Calu3 (cell line): Measurements from ENCODE around the gene FTCD. TPM values are rescaled to one million over a fixed set of nuclear protein-coding genes. Genes with fewer than 3 reads are reported as not detected.

Experiments
- BruUV-seq: library from RNA; stranded (reverse); fragments of 400-500 nt; replicated peaks from 2 replicates; lab custom pipeline; 2021; lab: Mats Ljungman, UMichigan
- CTCF ChIA-PET: fragments of 300-600 bp; sonication (Branson Sonifier 250); formaldehyde crosslinking; loops from one replicate; lab custom pipeline; 2022; ENCODE audit warnings: antibody characterized with exemption; lab: Charles Lee
- DNase-seq: peaks from one replicate; pipeline ENCODE4 v3.0.0; 2022
- H3K27ac Mint-ChIP-seq: one replicate; pipeline ENCODE4 v1.8.0; 2022; ENCODE audit warnings: mixed read lengths; ENCODE audit not compliant: unreplicated experiment
- H3K27me3 Mint-ChIP-seq: one replicate; pipeline ENCODE4 v1.8.0; 2022; ENCODE audit warnings: mixed read lengths; ENCODE audit not compliant: unreplicated experiment
- H3K36me3 Mint-ChIP-seq: one replicate; pipeline ENCODE4 v1.8.0; 2022; ENCODE audit warnings: mild to moderate bottlenecking, moderate library complexity, mixed read lengths; ENCODE audit not compliant: insufficient read depth, unreplicated experiment
- H3K4me1 Mint-ChIP-seq: one replicate; pipeline ENCODE4 v1.8.0; 2022; ENCODE audit warnings: mild to moderate bottlenecking, low read depth, mixed read lengths; ENCODE audit not compliant: unreplicated experiment
- H3K4me3 Mint-ChIP-seq: one replicate; pipeline ENCODE4 v1.8.0; 2022; ENCODE audit warnings: mild to moderate bottlenecking, low read depth, moderate library complexity, mixed read lengths; ENCODE audit not compliant: unreplicated experiment
- H3K9me3 Mint-ChIP-seq: one replicate; pipeline ENCODE4 v1.8.0; 2022; ENCODE audit warnings: low read depth, mixed read lengths; ENCODE audit not compliant: unreplicated experiment
- CTCF ChIP-seq: fragments of 200-600 bp; IDR thresholded peaks from one replicate; pipeline ENCODE4 v1.8.0; 2022; ENCODE audit warnings: antibody characterized with exemption; ENCODE audit not compliant: unreplicated experiment
- intact Hi-C: fragments of 100-400 bp; cut with micrococcal nuclease; formaldehyde crosslinking; loops from one replicate; pipeline ENCODE4 v1.10.0; 2022; ENCODE audit not compliant: unreplicated experiment
- total RNA-seq: library from RNA; stranded (reverse); gene quantifications from 2 replicates; pipeline ENCODE4 v1.2.3, GENCODE V29; 2022

Gene FTCD
- total RNA-seq, 1 experiment from 2014 or later: 0.31 TPM

GRCh38 chr21:46181436-46181835 is 26.1 kb upstream of the FTCD start:
- no peak for DNase-seq
- TF ChIP-seq CTCF: no peak
- peaks cover 4% of the 10 kb centered on the region for H3K27me3 Mint-ChIP-seq
- CTCF ChIA-PET: no interaction called here
- no peak overlapping the region for H3K4me3 Mint-ChIP-seq
- H3K27ac Mint-ChIP-seq: no peak overlapping the region
- no peaks in the 10 kb centered on the region for H3K9me3 Mint-ChIP-seq
- BruUV-seq: no TSS peak
- H3K4me1 Mint-ChIP-seq: no peaks in the 10 kb centered on the region
- H3K36me3 Mint-ChIP-seq: peaks cover 11% of the 10 kb centered on the region
- intact Hi-C loops: no loop called here

DNA sequence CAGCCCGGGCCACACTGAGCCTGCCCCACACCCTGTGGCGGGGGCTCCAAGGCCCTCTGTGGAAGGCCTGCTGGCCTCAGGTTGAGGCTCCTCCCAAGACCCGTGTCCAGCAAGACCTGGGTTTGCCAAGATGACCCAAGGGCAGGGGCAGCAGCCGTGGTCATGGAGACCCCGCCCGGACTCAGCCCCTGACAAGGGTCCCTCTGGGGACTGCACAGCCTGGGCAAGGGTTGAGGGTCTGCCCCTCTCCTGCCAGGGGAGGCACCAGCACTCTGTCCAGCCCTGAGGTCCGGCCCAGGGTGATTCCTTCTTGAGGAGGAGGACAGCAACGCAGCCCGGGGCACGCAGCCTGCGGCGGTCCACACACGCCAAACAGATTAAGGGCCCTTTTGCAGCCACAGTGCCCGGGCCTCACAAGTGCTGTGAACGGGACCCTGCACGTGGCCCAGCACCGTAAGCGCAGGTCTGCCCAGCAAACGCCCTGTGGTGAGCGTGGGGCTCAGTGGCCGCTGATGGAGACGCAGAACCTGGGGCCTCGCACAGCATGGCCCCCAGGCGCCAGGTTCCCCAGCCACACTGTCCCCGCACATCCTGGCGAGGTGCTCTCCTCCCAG is 25.5 kb upstream of the FTCD start:
- BruUV-seq: no TSS peak
- CTCF ChIA-PET: no interaction called here
- no peak for TF ChIP-seq CTCF

GRCh38 chr21:46180079-46180722 is 24.8 kb upstream of the FTCD start:
- Mint-ChIP-seq H3K27ac (no peak overlapping the region), H3K4me1 (no peaks in the 10 kb centered on the region), H3K9me3 (no peaks in the 10 kb centered on the region), H3K4me3 (no peak overlapping the region), H3K36me3 (peaks cover 11% of the 10 kb centered on the region), H3K27me3 (peaks cover 17% of the 10 kb centered on the region)
- CTCF ChIA-PET: no interaction called here
- no peak for TF ChIP-seq CTCF
- intact Hi-C loops: no loop called here
- BruUV-seq: no TSS peak
- no peak for DNase-seq

More for the DNA sequence above, 25.5 kb upstream of the FTCD start:
- Mint-ChIP-seq H3K27me3 (peaks cover 10% of the 10 kb centered on the region), H3K4me3 (no peak overlapping the region), H3K27ac (no peak overlapping the region), H3K9me3 (no peaks in the 10 kb centered on the region), H3K36me3 (peaks cover 11% of the 10 kb centered on the region), H3K4me1 (no peaks in the 10 kb centered on the region)
- DNase-seq: no peak
- intact Hi-C loops: no loop called here

DNA sequence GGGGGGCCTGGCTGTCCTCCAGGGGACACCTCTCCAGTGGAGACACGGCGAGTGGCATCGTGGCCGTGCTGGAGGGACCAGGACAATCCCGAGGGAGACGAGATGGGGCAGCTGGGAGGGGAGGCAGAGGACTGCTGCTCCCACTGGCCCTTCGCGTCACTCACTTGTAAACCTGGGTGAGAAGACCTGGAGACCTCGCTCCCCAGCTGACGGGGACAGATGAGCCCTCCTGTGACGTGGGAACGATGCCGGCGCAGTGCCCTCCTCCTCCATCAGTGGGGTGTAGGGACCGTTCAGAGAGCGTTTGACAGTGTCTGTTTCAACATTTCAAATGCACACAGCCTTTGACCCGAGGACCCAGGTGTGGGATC is 24.3 kb upstream of the FTCD start:
- intact Hi-C loops: no loop called here
- Mint-ChIP-seq H3K36me3 (peaks cover 7% of the 10 kb centered on the region), H3K27ac (no peak overlapping the region), H3K9me3 (no peaks in the 10 kb centered on the region), H3K27me3 (peaks cover 22% of the 10 kb centered on the region), H3K4me3 (no peak overlapping the region), H3K4me1 (no peaks in the 10 kb centered on the region)
- CTCF ChIA-PET: no interaction called here
- no peak for DNase-seq
- BruUV-seq: no TSS peak
- no peak for TF ChIP-seq CTCF
